Hematopoietic multipotent progenitor cell treated with erythropoietin and hydrocortisone succinate and interleukin-3 and kit ligand, for 15 days (in vitro differentiated cells): ENCODE data around the gene PDGFB.

Source experiments
- DNase-seq: peaks from one replicate; pipeline ENCODE4 v3.0.0-alpha.2; 2015; ENCODE audit warnings: low spot score

Gene PDGFB

DNA sequence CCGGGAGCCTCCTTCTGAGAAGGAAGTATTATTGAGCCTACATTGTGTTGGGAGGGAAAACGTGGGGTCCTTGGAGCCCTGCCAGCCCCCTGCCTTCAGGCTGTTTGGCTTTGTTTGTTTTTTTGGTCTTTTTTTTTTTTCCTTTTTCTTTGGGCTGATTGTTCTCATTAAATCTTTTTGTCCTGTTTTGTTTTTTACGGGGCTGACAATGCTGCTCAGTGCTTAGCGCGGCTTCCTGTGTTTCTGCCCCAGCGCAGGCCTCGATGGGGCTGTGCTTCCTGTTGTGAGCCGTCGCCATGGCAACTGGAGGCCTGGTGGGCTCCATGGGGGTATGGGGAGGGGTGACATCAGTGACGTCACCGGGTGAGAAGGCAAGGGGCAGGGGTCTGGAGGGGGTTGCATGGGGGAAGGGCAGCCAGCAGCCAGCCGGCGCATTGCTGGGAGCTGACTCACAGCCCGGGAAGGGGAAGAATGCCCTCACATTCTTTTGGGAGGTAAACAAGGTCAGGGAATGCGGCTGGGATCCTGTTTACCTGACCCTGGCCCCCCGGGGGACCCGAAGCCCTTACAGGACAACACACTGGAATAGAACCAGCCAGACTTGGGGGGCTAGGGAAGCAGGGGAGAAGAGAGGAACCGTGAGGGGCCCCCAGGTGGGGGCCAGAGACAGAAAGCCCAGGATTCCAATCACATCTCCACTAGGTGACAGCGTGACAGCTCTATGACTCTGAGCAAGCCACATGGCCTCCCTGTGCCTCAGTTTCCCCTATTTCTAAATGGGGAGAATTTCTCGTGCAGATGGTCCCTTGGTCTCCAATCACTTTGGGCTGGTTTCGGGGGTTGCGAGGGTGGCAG, 70.1 kb downstream of the PDGFB start:
- no peak for DNase-seq

DNA sequence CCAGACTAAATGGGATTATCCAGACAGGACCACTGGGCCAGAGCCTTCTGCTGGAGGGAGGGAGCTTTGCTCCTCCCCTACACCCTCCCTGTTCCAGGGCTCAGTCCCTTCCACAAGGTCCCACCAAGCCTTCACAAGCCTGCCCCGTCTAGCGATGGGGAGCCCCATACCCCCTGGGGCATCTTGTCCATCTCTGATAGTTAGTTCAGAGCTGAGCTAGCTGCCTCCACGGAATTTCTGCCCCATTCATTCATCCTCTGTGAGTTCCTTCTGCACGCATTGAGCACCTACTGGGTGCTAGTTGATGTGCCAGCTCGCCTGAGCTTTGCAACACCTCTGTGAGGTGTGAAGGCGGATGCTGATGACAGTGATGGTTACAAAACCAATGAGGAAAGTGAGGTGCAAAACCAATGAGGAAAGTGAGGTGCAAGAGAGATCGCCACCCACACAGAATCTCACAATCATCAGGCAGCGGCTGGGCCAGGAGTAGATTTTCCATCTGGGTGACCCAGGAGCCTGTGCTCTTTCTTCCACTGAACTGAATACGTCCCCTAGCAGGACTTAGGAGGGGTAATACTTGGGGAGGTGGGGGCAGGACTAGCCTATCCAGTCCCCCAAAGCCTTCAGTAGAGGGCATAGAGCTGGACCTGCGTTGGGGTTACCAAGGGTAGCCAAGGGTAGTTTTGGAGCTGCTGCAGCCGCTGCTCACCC, 70.8 kb downstream of the PDGFB start:
- DNase-seq = no peak
